GM21786 (cell line): ENCODE measurements around the gene NSD2.
"Not testable (repeated sequence)": the region's sequence is repeated elsewhere in the genome, so short reads cannot be mapped to it uniquely, and the experiment has no call there.

Experiments used
- ATAC-seq: cut with Tn5 transposase; IDR thresholded peaks from one replicate; pipeline ENCODE4 v1.9.1; 2021; ENCODE audit not compliant: unreplicated experiment

NSD2 gene

DNA sequence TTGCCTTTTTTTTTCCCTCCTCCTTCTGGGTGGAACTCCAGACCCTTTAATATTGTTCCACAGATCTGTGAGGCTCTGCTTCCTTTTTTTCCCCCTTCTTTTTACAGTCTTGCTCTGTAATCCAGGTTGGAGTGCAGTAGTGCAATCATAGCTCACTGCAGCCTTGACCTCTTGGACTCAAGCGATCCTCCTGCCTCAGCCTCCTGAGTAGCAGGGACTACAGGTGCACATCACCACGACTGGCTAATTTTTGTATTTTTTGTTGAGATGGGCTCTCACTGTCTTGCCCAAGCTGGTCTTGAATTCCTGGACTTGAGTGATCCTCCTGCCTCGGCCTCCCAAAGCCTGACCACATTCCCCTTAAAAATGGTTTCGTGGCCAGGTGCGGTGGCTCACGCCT, 26.8 kb downstream of the NSD2 start:
- ATAC-seq, result no peak

DNA sequence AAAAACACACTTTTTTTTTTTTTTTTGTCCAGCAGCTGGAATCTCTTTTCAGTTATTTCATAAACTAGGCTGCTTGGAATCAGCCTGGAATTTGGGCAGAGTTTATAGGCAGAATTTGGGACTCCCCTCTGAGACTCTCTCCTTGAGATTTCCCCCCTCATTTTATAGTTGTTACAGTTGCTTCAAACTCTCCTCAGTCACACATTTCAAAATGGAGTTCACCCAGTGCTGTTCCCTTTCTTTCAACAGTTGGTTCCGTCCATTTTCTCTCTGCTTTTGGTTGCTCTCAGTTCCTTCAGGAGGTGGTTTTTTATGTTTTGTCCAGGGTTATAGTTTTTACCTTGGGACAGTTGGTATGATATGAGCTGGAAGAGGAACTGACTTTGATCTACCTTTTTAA, 27.5 kb downstream of the NSD2 start:
- ATAC-seq, result no peak

DNA sequence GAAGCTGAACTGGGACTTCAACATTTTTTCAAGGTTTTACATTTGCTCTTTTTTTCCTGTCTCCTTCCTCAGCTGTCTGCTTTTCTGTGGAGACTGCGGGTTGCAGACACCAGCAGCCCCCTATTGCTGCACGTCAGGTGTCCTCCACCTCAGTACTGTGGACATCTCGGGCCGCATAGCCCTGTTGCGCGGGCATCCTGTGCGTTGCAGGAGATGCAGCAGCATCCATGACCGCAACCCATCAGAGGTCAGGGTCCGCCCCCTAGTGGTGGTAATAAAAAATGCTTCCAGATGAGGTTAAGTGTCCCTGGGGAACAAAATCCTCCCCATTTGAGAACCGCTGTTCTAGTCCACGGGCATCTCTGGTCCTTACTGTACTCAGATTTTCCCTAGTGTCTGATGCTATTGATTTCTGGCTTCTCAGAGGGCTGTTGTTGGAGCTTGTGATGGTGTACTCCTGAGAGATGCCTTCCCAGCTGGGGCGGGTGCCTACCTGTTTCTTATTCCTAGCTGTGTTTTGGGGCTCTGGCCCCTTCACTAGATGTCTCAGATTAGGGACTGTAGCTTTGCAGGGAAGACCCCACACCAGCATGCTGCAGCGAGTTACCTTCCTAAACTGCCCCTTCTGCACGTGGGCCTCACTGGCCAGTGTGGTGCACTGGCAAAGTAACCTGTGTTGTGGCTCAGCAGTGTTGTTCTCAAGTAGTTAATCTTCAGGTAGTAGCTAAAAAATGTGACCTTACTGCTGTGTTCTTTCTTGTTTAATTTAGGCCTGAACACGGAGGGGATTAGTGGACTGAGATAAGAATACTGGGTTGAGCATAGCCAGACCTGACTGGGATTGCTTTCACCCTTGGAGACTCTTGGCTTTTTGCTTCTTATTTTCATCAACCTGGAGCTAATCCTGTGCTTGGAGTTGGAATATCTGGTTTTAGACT, 28.2 kb downstream of the NSD2 start:
- ATAC-seq, result peak; percentile 76

DNA sequence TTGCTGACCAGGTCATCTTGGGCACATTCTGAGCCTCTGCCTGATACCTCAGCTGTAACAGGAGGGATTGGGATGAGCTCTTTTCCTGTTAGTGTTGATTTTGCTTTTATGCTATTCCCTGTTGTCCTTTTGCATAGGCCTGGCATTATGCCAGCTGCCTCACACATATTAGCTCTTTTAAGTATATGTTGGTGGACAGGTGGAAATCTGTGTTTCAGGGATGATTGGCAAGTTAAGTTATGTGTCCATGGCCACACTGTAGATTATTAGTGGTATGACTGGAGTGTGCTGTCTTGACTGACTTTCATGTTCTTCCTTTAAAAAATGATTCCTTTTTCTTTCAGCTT, 28.9 kb downstream of the NSD2 start:
- ATAC-seq, result no peak

DNA sequence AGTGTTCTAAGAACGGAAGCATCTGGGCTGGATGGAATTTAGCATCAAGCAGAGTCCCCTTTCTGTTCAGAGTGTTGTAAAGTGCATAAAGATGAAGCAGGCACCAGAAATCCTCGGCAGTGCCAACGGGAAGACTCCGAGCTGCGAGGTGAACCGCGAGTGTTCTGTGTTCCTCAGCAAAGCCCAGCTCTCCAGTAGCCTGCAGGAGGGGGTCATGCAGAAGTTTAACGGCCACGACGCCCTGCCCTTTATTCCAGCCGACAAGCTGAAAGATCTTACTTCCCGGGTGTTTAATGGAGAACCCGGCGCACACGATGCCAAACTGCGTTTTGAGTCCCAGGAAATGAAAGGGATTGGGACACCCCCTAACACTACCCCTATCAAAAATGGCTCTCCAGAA, 29.4 kb downstream of the NSD2 start:
- no peak for ATAC-seq

DNA sequence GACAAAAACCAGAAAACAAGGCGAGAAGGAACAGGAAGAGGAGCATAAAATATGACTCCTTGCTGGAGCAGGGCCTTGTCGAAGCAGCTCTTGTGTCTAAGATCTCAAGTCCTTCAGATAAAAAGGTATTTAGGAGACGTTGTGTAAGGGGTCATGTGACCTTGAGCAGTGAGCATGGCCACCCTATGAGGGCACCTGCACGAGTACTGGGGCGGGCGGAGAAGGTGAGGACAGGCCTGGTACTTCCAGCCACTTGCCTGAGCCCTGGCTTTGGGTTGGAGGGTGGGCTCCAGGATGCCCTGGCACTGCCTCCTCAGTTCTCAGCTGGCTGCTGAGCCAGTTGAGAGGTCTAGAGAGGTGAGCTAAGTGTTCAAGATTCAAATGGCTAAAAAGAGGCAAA, 29.9 kb downstream of the NSD2 start:
- ATAC-seq, result no peak

DNA sequence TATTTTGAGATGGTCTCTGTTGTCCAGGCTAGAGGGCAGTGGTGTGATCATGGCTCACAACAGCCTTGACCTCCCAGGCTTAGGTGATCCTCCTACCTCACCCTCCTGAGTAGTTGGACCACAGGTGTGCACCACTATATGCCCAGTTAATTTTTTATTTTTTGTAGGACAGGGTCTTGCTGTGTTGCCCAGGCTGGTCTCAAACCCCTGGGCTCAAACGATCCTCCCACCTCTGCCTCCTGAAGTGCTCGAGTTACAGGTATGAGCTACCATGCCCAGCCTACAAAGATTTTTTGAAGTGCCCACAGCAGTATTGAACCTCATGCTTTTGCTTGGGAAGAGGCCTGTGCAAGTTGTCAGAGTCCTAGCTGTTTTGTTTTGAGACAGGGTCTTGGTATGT, 31.1 kb downstream of the NSD2 start:
- ATAC-seq, result no peak

DNA sequence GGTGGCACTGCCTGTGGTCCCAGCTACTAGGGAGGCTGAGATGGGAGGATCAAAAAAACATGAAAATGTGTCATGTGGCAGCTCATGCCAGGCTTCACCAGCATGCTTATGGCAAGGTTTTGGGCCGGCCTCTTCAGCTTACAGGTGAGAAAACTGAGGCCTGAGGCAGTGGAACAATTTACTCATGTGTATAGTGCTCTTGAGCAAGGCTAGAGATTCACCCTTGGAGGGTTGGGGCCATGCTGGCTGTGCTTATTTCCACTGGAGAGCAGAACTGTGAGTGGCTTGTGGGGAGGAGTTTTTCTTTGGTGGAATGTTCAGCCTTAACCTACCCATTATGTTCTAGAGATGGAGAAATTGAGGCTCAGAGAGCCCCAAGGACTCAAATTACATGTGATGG, 31.8 kb downstream of the NSD2 start:
- no peak for ATAC-seq

DNA sequence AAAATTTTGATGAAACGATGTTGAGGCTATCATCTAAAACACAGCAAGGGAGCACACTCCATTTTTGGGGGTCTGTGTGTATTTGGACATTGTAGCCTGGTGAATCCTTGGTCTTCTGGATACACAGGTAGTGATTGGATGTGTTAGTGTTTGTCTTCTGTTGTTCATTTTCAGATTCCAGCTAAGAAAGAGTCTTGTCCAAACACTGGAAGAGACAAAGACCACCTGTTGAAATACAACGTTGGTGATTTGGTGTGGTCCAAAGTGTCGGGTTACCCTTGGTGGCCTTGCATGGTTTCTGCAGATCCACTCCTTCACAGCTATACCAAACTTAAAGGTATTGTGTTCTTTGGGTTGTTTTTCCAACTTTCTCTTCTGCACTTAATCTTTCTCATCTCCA, 32.8 kb downstream of the NSD2 start:
- no peak for ATAC-seq

DNA sequence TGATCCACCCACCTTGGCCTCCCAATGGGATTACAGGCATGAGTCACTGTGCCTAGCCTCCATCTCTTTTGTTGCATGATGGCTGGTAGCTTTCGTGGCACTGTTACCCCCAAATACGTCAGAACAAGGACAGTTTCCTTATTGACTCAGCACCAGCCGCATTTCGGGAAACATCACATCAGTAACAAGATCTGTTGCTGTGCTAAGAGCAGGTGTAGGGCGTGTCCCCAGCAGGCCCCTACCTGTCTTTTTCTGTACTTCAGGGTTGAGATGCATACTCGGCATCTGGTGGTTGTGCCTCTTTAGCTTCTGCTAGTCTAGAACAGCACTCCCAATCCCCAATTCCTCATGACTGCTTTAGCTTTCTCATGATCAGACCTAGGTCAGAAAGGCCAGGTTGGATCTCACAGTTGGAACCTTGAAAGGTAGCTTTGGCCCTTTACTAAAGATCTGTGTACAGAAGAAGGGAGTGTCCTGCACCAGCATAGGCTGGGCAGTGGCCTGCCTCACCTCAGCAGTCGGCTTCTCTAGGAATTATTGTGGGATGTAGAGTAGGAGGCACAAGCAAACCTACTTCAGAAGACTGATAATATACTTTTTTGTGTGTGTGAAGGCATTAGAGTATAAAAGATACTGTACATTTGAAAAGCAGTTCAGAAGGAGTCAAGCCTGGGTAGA, 36.8 kb downstream of the NSD2 start:
- ATAC-seq, result no peak

DNA sequence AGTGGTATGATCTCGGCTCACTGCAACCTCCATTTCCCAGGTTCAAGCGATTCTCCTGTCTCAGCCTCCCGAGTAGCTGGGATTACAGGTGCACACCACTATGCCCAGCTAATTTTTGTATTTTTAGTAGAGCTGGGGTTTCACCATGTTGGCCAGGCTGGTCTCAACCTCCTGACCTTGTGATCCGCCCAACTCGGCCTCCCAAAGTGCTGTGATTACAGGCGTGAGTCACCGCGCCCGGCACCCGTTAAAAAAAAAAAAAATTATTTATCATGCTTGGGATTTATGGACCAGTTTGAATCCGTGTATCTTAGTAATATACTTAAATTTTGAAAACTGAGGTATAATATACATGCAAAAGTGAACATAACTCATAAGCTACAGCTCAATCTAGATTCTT, 38.5 kb downstream of the NSD2 start:
- not testable (repeated sequence) for ATAC-seq

DNA sequence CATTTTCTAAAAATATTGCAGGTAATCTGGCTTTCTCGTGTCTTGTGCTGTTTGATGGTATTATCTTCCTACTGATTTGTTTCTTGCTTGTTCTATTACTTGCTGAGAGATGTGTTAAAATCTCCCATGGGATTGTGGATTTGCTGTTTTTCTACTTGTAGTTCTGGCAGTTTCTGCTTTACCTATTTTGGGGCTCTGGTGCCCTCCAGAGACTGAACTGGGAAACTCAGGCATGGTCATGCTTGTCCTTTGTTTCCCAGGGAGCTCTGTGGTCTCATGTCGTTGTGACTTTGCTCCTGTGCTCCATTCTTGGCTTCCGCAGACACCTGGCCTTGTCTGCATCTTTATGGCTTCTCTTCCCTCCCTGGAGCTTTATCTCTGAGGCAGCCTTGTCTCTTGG, 39.5 kb downstream of the NSD2 start:
- ATAC-seq, result no peak

DNA sequence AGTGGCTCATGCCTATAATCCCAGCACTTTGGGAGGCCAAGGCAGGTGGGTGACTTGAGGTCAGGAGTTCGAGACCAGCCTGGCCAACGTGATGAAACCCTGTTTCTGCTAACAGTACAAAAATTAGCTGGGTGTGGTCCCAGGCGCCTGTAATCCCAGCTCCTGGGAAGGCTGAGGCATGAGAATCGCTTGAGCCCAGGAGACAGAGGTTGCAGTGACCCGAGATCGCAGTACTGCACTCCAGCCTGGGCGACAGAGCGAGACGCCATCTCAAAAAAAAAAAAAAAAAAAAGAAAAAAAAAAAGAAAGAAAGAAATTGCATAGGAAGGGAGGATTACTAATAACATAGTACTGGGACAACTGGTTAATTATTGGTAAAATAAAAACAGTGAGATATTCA, 40.1 kb downstream of the NSD2 start:
- ATAC-seq, result not testable (repeated sequence)

DNA sequence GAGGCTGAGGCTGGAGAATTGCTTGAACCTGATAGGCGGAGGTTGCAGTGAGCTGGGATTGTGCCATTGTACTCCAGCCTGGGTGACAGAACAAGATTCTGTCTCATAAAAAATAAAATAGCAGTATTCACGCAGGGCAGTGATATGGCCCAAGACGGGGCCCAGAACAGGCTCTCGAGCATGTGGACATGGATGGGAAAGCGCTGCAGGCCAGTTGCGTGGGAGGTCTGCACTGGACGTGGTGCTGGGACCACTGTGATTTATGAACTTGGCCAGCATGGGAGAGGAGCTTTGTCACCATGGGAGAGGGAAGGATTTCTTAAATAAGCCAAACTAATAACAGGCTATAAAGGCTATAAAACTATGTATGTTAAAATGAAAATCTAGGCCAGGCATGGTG, 51.6 kb downstream of the NSD2 start:
- no peak for ATAC-seq

DNA sequence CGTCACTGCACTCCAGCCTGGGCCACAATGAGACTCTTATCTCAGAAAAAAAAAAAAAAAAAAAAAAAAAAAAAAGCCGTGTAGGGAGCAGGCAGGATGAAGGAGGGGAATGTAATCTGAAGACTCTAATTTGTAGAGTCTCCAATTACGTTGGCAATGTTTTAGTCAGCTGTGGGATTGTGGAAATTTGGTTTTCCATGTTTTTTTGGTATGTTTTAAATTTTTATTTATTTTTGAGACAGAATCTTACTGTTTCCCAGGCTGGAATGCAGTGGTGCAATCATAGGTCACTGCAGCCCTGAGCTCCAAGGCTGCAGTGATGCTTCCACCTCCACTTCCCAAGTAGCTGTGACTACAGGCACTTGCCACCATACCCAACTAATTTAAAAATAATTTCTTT, 56.5 kb downstream of the NSD2 start:
- ATAC-seq, result no peak

DNA sequence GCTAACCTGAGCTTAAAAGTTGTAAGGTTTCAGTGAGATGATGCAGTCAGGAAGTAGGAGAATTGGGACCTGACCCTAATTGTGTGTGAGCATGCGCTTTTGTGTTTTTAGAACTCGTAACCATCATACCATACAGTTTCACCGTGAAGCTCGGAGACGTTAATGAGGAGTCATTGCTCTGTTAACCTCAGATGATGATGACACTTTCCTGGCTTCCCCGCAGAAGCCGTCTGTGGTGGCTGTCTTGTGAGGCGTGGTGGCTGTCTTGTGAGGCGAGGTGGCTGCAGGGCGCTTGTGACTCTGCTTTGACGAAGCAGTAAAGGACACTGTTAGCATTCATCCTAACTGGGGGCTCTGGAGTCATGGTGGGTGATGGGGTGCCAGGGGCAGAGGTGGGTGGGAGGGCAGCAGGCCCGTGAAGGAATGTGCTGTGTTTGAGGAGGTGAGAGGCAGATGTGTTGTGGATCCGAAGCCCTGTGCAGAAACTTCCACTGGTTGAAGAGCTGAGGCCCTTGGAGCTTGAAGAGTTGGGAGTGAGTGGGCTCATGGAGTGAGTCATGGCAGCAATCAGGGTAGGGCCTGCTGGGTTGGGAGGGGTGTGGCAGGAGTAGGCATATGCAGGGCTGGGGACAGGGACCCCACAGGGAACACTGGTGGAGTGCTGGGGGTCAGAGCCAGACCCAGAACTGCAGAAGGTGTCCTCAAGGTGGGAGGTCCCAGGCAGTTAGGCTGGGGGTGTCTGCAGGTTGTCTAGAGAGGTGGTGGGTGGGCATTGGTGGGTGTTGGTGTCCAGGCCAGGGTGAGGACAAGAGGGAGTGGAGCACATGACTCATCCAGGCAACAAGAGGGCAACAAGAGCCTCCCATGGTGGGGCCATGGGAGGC, 57.4 kb downstream of the NSD2 start:
- ATAC-seq, result no peak

DNA sequence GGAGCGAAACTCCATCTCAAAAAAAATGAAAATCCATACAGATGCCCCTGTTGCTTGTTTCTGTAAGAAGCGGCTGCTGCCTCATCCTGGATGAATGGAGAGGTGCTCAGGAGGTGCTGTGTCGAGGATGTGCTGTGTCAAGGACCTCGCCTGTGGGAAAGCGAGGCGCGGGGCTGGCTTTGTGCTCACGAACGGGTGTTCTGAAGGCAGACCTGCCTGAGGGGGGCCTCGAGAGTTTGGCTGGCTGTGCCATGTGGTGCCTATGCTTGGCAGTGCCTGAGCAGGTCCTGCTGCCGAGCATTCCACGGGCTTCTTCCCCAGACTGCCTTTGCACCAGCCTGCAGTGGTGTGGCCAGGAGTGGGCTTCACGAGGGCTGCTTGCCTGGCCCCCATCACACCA, 61.5 kb downstream of the NSD2 start:
- ATAC-seq, result no peak

DNA sequence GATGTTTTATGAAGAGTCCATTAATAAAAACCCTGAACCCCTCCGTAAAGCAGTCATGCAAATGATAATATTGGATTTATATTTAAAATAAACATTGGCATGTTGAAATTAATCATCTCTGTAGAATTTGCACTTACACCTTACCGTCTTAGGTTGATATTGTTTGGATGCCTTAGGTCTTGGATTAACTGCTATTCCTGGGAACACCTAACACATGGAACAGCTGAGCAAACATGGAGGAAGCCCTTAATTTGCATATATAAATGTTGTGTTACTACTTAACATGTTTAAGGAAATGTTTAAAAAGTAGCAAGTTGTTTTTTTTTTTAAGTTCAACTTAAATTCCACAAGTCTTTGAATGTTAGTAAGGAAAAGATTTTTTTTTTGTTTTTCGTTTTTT, 62.5 kb downstream of the NSD2 start:
- no peak for ATAC-seq

DNA sequence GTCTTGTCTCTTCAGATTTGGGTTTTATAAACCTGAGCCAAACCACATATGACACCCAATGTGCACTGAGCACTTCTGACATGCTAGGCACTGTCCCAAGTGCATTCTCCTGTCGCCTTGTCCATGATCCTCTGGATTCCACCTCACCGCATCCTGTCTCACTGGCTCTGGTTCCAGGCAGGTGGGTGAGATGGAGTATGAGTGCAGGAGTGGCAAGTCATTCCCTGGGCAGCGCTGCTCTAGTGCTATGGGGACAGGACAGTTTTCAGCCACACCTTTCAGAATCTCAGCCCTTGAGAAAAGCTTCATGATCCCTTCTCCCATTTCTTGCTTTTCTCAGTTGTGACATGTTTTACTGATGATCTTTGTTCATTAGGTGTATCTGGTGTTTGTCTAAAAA, 66.4 kb downstream of the NSD2 start:
- ATAC-seq, result no peak

DNA sequence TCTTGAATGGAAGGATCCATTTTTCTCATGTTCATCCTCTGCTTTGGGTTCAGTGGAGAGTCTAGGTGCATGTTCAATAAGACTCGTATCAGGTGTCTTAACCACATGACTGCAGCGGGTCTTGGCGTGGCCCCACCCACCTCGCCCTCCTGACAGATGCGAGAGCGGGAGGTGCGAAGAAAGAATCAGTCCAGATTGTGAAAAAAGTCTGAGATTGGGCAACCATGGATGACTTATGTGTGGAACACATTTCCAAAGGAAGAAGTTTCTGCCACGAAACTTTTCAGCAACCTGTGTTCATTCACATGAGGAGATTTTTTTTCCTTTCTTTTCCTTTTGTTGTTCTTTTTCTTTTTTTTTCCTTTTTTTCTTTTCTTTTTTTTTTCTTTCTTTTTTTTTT, 66.8 kb downstream of the NSD2 start:
- ATAC-seq, result no peak

DNA sequence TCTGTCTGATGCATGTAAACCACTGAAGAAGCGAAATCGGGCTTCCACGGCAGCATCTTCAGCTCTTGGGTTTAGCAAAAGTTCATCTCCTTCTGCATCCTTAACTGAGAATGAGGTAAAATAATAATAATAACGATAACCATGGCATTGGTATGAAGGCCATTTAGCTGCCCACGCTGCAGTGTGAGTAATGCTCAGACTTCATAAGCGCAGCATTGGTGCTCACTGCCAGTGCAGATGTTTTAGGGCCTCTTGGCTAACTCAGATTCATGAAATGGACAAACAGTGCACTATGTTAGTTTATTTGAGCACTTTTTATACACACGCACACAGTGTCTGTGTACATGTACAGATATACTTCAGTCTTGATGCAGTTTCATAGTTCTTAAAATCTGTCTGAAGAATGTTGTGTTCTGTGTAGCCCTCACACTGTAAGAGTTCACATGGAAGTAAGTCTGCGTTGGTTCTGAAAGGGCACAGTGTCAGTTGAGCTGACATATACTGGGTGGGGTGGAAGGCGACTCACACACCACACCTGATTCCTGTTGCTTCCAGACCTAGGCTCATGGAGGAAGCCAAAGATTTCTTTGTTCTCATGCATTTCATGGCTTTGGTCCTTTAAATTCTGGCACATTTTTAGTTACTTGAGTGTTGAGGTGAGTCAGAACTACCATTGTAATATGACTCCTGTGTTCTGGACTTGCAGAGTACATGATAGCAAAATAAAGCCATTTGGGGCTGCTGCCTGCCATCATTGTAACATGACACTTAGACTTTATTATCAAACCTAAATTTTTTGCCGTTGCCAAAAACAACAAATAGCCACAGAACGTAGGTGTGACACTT, 68.7 kb downstream of the NSD2 start:
- ATAC-seq, result no peak
